ENCODE data around the gene NDUFS8. TPM values are rescaled to one million over a fixed set of nuclear protein-coding genes. Genes with fewer than 3 reads are reported as not detected.

The NDUFS8 gene
- total RNA-seq, 1 donor: 85.9 TPM

DNA sequence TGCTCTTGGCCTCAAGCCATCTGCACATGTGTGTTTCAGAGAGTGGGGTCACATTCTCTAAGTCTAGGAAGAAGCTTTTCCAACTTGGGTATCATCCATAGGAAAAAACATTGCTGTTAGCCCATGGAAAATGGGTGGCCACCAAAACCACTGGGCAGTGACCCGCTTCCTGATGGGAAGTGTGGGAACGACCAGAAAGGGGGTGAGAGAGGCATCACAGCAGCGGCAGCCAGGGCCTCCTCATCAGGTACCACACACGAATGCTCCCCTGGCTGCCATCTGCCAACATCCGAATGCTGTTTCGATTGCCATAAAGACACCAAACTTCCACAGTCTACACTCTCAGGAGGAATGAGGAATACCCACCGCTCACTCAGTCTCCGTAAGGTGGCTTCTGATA lies 50.4 kb downstream of the NDUFS8 start:
- no peak for DNase-seq (ENCODE audit: low read depth)
- no peak overlapping the region for H3K4me3 ChIP-seq (ENCODE audit: low read depth, low read length)
- TF ChIP-seq, protein P1, sequence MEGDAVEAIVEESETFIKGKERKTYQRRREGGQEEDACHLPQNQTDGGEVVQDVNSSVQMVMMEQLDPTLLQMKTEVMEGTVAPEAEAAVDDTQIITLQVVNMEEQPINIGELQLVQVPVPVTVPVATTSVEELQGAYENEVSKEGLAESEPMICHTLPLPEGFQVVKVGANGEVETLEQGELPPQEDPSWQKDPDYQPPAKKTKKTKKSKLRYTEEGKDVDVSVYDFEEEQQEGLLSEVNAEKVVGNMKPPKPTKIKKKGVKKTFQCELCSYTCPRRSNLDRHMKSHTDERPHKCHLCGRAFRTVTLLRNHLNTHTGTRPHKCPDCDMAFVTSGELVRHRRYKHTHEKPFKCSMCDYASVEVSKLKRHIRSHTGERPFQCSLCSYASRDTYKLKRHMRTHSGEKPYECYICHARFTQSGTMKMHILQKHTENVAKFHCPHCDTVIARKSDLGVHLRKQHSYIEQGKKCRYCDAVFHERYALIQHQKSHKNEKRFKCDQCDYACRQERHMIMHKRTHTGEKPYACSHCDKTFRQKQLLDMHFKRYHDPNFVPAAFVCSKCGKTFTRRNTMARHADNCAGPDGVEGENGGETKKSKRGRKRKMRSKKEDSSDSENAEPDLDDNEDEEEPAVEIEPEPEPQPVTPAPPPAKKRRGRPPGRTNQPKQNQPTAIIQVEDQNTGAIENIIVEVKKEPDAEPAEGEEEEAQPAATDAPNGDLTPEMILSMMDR (IDR thresholded peaks at IDR 0.05; ENCODE audit: insufficient read depth, low read depth, low read length): no peak

DNA sequence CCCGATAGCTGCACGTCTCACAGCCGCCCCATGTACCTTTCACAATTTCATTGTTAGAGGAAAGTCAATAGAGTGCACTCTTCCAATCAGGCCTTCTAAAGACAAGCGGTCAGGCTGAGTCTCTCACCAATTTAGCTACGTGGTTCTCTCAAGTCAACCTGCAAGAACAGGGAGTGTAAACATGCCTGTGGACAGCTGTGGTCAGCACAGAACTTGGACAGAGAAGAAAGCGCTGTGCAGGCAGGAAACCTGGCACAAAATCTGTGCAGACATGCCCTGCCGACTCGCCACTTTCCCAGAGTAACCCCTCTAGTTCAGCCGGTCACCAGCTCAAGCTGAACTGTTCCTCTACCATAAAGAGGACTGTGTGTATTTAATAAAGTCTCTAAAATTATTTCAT lies 51.2 kb downstream of the NDUFS8 start:
- H3K4me3 ChIP-seq (ENCODE audit: low read depth, low read length): no peak overlapping the region
- no peak for DNase-seq (ENCODE audit: low read depth)
- TF ChIP-seq, protein P1 (IDR thresholded peaks at IDR 0.05; ENCODE audit: insufficient read depth, low read depth, low read length): no peak

GRCh38 chr11:68082481-68082880 lies 52.0 kb downstream of the NDUFS8 start:
- DNase-seq (ENCODE audit: low read depth): no peak
- H3K4me3 ChIP-seq (ENCODE audit: low read depth, low read length): no peak overlapping the region
- TF ChIP-seq, protein P1 (IDR thresholded peaks at IDR 0.05; ENCODE audit: insufficient read depth, low read depth, low read length): no peak

- TF ChIP-seq, protein P1 (IDR thresholded peaks at IDR 0.05; ENCODE audit: insufficient read depth, low read depth, low read length): no peak
- H3K4me3 ChIP-seq (ENCODE audit: low read depth, low read length): no peak overlapping the region
- peak; percentile 31 for DNase-seq (ENCODE audit: low read depth)
Observed at GRCh38 chr11:68083517-68083916, 53.0 kb downstream of the NDUFS8 start.

Small RNAs within 50 kb of the gene (small RNA-seq; reads per million reads assigned to genes)
- not detected for gene MIR6753

Other genes starting within 250 kb of the NDUFS8 start
- gene UNC93B1, start 26.6 kb upstream of the NDUFS8 start, total RNA-seq: 14.7 and 17.7 TPM in 2 replicates
- gene ALDH3B1, start 20.4 kb upstream of the NDUFS8 start, total RNA-seq: 20.7 and 27.1 TPM in 2 replicates
- gene TCIRG1, start 8.3 kb downstream of the NDUFS8 start, total RNA-seq: 134 and 152 TPM in 2 replicates
- gene CHKA, start 90.7 kb downstream of the NDUFS8 start, total RNA-seq: 10.8 and 11.9 TPM in 2 replicates
- gene KMT5B, start 182.6 kb downstream of the NDUFS8 start, total RNA-seq: 20.0 and 29.4 TPM in 2 replicates
- gene C11orf24, start 241.3 kb downstream of the NDUFS8 start, total RNA-seq: 50.1 and 64.4 TPM in 2 replicates